HepG2 (cell line): ENCODE measurements around the gene AQP12A. TPM values are rescaled to one million over a fixed set of nuclear protein-coding genes. Genes with fewer than 3 reads are reported as not detected.
A peak's percentile ranks its signal among the peaks of the same experiment; 100 is the strongest.

Experiments used
- ATAC-seq: fragments of 200-7000 bp; cut with Tn5 transposase; 3 replicates; pipeline ENCODE4 v1.9.1; 2020; ENCODE audit warnings: mild to moderate bottlenecking, moderate library complexity
- BruUV-seq: library from RNA; stranded (reverse); fragments of 400-500 nt; replicated peaks from 2 replicates; lab custom pipeline; 2021; lab: Mats Ljungman, UMichigan
- CTCF ChIA-PET: fragments of 300-600 bp; formaldehyde crosslinking; extraction: SDS; loops from one replicate; lab custom pipeline; 2021; ENCODE audit warnings: low total read pairs, inconsistent platforms, low intra/inter-chr PET ratio; lab: Yijun Ruan, JAX
- POLR2A ChIA-PET: fragments of 350-600 bp; sonication (Branson Sonifier 250); formaldehyde crosslinking; loops from one replicate; lab custom pipeline; 2020; ENCODE audit warnings: antibody characterized with exemption, inconsistent platforms; lab: Yijun Ruan, JAX
- DNase-seq: peaks from one replicate; pipeline ENCODE4 v3.0.0-alpha.2; 2015; ENCODE audit warnings: low spot score
- FAIRE-seq: peaks from 3 replicates; lab custom pipeline; 2011; peaks lifted over from hg19 to GRCh38; lab: Jason Lieb, UNC
- H2AFZ ChIP-seq: one replicate; pipeline ENCODE4 v1.6.1; 2011; ENCODE audit warnings: low read length, inconsistent platforms
- H3K27ac ChIP-seq: fragments of 300-600 bp; 3 replicates; pipeline ENCODE4 v1.8.0; 2011; ENCODE audit warnings: mixed run types, mild to moderate bottlenecking, mixed read lengths, low read length, inconsistent platforms; ENCODE audit not compliant: insufficient read depth; ENCODE audit errors: extremely low read length
- H3K27me3 ChIP-seq, 2 experiments: fragments of 200-600 bp in 1 of 2; 2 replicates in 1 of 2; 3 replicates in 1 of 2; pipeline versions ENCODE4 v1.6.0 to v1.8.0; 2011; ENCODE audit warnings: low read length in 2 of 2, mild to moderate bottlenecking in 2 of 2, moderate library complexity in 2 of 2, inconsistent platforms in 1 of 2; ENCODE audit not compliant: insufficient read depth in 2 of 2, control insufficient read depth in 1 of 2
- H3K36me3 ChIP-seq, 2 experiments: fragments of 200-600 bp in 1 of 2; replicated peaks in 1 of 2; 2 replicates in 1 of 2; 3 replicates in 1 of 2; pipeline versions ENCODE4 v1.5.1 to v1.8.0; 2011; ENCODE audit warnings: low read length in 2 of 2, inconsistent platforms in 1 of 2; ENCODE audit not compliant: insufficient read depth in 2 of 2, control insufficient read depth in 1 of 2
- H3K4me1 ChIP-seq: 2 replicates; pipeline ENCODE4 v1.5.1; 2012; ENCODE audit warnings: low read length, inconsistent platforms; ENCODE audit not compliant: insufficient read depth
- H3K4me2 ChIP-seq: 2 replicates; pipeline ENCODE4 v1.6.0; 2011; ENCODE audit warnings: low read depth, low read length, inconsistent platforms
- H3K4me3 ChIP-seq, 3 experiments: fragments of 200-600 bp in 1 of 3; sonication (generic), shearing (Covaris generic) in 1 of 3; replicated peaks in 1 of 3; 2 replicates each; pipeline ENCODE4 v1.5.1; 2011 to 2016; ENCODE audit warnings: low read length in 3 of 3, inconsistent platforms in 2 of 3, low read depth in 2 of 3, mild to moderate bottlenecking in 2 of 3, control low read depth in 1 of 3, mixed read lengths in 1 of 3; ENCODE audit not compliant: insufficient read depth in 1 of 3
- H3K79me2 ChIP-seq: one replicate; pipeline ENCODE4 v1.6.1; 2011; ENCODE audit warnings: low read length, inconsistent platforms; ENCODE audit not compliant: insufficient read depth
- H3K9ac ChIP-seq: 2 replicates; pipeline ENCODE4 v1.6.0; 2011; ENCODE audit warnings: mild to moderate bottlenecking, low read depth, low read length, inconsistent platforms; ENCODE audit not compliant: insufficient read depth
- H3K9me3 ChIP-seq: 2 replicates; pipeline ENCODE4 v1.5.1; 2012; ENCODE audit warnings: mild to moderate bottlenecking, low read length
- H4K20me1 ChIP-seq: 2 replicates; pipeline ENCODE4 v1.6.0; 2011; ENCODE audit warnings: inconsistent platforms, mild to moderate bottlenecking, low read length, moderate library complexity; ENCODE audit not compliant: insufficient read depth
- ATF7-NPFF ChIP-seq: sonication (generic); formaldehyde crosslinking; IDR thresholded peaks from 2 replicates; pipeline ENCODE4 v1.8.1; 2023; ENCODE audit warnings: mild to moderate bottlenecking, low read depth, missing genetic modification reagents, moderate library complexity
- DNMT1 ChIP-seq: sonication (generic); formaldehyde crosslinking; IDR thresholded peaks from 2 replicates; pipeline ENCODE4 v1.5.1; 2020; ENCODE audit warnings: mild to moderate bottlenecking, missing genetic modification reagents
- EZH2 ChIP-seq: conservative IDR thresholded peaks from 2 replicates; pipeline ENCODE4 v1.6.1; 2012; ENCODE audit warnings: mild to moderate bottlenecking, low read depth, low read length, moderate library complexity
- KLF15 ChIP-seq: sonication (generic); formaldehyde crosslinking; IDR thresholded peaks from 2 replicates; pipeline ENCODE4 v1.8.1; 2023; ENCODE audit warnings: borderline replicate concordance, mild to moderate bottlenecking, inconsistent platforms, missing genetic modification reagents, mixed read lengths
- SAFB2 ChIP-seq: sonication (generic); formaldehyde crosslinking; IDR thresholded peaks from 2 replicates; pipeline ENCODE4 v1.5.1; 2020; ENCODE audit warnings: missing genetic modification reagents, low read depth, mild to moderate bottlenecking, borderline replicate concordance
- TP53 ChIP-seq: sonication (generic); formaldehyde crosslinking; conservative IDR thresholded peaks from 2 replicates; pipeline ENCODE4 v1.4.0; 2020; ENCODE audit warnings: missing genetic modification reagents
- ZNF335 ChIP-seq: sonication (generic); formaldehyde crosslinking; IDR thresholded peaks from 2 replicates; pipeline ENCODE4 v1.4.0; 2020; ENCODE audit warnings: missing genetic modification reagents
- ZNF629 ChIP-seq: sonication (generic); formaldehyde crosslinking; conservative IDR thresholded peaks from 2 replicates; pipeline ENCODE4 v1.5.0; 2020; ENCODE audit warnings: missing genetic modification reagents
- WGBS: methylation state at CpG from one replicate; pipeline ENCODE4 v1.1.6; 2017; ENCODE audit warnings: low lambda C conversion rate; 5-methylcytosine and 5-hydroxymethylcytosine counted together
- in situ Hi-C: cut with HindIII; loops from 2 replicates; pipeline ENCODE4 v1.10.0; 2017; ENCODE audit warnings: low pct_unique_long_range_greater_than_20kb; ENCODE audit not compliant: extremely low pct_ligation_motif_present
- intact Hi-C: fragments of 100-400 bp; cut with micrococcal nuclease; formaldehyde crosslinking; loops from one replicate; pipeline ENCODE4 v1.10.0; 2022; ENCODE audit not compliant: unreplicated experiment
- polyA plus RNA-seq, 8 experiments: library from polyadenylated mRNA; depleted of rRNA in 3 of 8; stranded (reverse) in 7 of 8; unstranded in 1 of 8; fragments of >200 nt; fragmentation: Illumina TruSeq in 4 of 8; extraction: Trizol in 4 of 8; gene quantifications; 2 replicates each; pipeline versions ENCODE4 v1.2.1 to v1.2.3, GENCODE V29; 2011 to 2016; ENCODE audit warnings: low read depth in 4 of 8, missing spikeins in 1 of 8, mixed read lengths in 1 of 8; ENCODE audit not compliant: insufficient read depth in 1 of 8
- total RNA-seq, 5 experiments: library from RNA; depleted of rRNA; stranded (reverse); fragments of >200 nt; fragmentation: Illumina TruSeq; extraction: Trizol; gene quantifications; 2 replicates each; pipeline ENCODE4 v1.2.3, GENCODE V29; 2016; ENCODE audit warnings: low read depth in 1 of 5
- TF ChIP-seq, protein P1 (sequence below): sonication (generic); formaldehyde crosslinking; IDR thresholded peaks from 2 replicates; pipeline ENCODE4 v1.5.1; 2020; ENCODE audit warnings: mild to moderate bottlenecking, missing genetic modification reagents, moderate library complexity
- TF ChIP-seq, protein P2 (sequence below): fragments of 450-650 bp; IDR thresholded peaks from 2 replicates; pipeline ENCODE4 v1.6.1; 2016

AQP12A gene
- total and polyA plus RNA-seq, 2 of the 13 experiments (the other 11 are each of a cell fraction or from before 2014, with no cell fraction given) = not detected

DNA sequence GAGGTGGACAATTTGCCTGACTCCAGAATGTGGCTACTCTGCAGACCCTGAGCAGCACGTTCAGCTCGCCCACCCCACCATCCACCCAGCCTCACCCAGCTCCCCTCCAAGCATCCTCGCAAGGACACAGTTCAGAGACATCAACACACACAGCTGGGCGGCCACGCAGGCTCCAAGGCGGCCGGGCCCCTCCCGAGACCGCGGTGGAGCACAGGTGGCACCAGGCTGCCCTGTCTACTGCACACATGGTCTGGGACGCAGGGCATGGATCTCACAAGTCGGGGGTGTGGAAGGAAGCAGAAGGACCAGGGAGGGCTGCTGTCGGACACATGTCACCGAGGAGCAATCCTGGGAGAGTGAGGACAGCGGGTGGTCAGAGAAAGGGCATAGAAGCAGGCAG is 36.2 kb downstream of the AQP12A start:
- H4K20me1 ChIP-seq = no peaks in the 10 kb centered on the region
- ATAC-seq = no peak
- intact Hi-C loops = no loop called here
- H2AFZ ChIP-seq = no peak overlapping the region
- ChIA-PET POLR2A (no interaction called here), CTCF (no interaction called here)
- no peak overlapping the region for H3K27ac ChIP-seq
- no peak for FAIRE-seq
- 7% methylated on average over 15 of the region's 15 CpGs for WGBS
- DNase-seq = no peak
- TF ChIP-seq KLF15 (CRISPR knock-in tag) (no peak), TP53 (CRISPR knock-in tag) (no peak), ATF7-NPFF (CRISPR knock-in tag) (no peak), DNMT1 (CRISPR knock-in tag) (no peak), SAFB2 (CRISPR knock-in tag) (no peak), ZNF629 (CRISPR knock-in tag) (no peak), EZH2 (peak; percentile 40; the same call in 1 of the 2 replicates), ZNF335 (CRISPR knock-in tag) (no peak)
- TF ChIP-seq, protein P1, sequence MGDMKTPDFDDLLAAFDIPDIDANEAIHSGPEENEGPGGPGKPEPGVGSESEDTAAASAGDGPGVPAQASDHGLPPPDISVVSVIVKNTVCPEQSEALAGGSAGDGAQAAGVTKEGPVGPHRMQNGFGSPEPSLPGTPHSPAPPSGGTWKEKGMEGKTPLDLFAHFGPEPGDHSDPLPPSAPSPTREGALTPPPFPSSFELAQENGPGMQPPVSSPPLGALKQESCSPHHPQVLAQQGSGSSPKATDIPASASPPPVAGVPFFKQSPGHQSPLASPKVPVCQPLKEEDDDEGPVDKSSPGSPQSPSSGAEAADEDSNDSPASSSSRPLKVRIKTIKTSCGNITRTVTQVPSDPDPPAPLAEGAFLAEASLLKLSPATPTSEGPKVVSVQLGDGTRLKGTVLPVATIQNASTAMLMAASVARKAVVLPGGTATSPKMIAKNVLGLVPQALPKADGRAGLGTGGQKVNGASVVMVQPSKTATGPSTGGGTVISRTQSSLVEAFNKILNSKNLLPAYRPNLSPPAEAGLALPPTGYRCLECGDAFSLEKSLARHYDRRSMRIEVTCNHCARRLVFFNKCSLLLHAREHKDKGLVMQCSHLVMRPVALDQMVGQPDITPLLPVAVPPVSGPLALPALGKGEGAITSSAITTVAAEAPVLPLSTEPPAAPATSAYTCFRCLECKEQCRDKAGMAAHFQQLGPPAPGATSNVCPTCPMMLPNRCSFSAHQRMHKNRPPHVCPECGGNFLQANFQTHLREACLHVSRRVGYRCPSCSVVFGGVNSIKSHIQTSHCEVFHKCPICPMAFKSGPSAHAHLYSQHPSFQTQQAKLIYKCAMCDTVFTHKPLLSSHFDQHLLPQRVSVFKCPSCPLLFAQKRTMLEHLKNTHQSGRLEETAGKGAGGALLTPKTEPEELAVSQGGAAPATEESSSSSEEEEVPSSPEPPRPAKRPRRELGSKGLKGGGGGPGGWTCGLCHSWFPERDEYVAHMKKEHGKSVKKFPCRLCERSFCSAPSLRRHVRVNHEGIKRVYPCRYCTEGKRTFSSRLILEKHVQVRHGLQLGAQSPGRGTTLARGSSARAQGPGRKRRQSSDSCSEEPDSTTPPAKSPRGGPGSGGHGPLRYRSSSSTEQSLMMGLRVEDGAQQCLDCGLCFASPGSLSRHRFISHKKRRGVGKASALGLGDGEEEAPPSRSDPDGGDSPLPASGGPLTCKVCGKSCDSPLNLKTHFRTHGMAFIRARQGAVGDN (CRISPR knock-in tag) = peak; percentile 15; the same call in 1 of the 2 replicates
- TF ChIP-seq, protein P2, sequence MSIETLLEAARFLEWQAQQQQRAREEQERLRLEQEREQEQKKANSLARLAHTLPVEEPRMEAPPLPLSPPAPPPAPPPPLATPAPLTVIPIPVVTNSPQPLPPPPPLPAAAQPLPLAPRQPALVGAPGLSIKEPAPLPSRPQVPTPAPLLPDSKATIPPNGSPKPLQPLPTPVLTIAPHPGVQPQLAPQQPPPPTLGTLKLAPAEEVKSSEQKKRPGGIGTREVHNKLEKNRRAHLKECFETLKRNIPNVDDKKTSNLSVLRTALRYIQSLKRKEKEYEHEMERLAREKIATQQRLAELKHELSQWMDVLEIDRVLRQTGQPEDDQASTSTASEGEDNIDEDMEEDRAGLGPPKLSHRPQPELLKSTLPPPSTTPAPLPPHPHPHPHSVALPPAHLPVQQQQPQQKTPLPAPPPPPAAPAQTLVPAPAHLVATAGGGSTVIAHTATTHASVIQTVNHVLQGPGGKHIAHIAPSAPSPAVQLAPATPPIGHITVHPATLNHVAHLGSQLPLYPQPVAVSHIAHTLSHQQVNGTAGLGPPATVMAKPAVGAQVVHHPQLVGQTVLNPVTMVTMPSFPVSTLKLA = peak; percentile 55; the same call in 1 of the 2 replicates
- H3K27me3 ChIP-seq = peaks cover 52 to 93% of the 10 kb centered on the region in 2 experiments
- in situ Hi-C loops = no loop called here
- H3K4me3 ChIP-seq = no peak overlapping the region
- H3K79me2 ChIP-seq = no peaks in the 10 kb centered on the region
- no peaks in the 10 kb centered on the region for H3K36me3 ChIP-seq
- BruUV-seq = no TSS peak
- no peak overlapping the region for H3K9ac ChIP-seq
- H3K9me3 ChIP-seq = no peaks in the 10 kb centered on the region
- no peak overlapping the region for H3K4me2 ChIP-seq
- no peaks in the 10 kb centered on the region for H3K4me1 ChIP-seq
